ENCODE data around the gene DUOX1. TPM values are rescaled to one million over a fixed set of nuclear protein-coding genes. Genes with fewer than 3 reads are reported as not detected.

DUOX1 gene
- total and polyA plus RNA-seq, 2 donors (not counting 1 experiment from before 2014, with no cell fraction given), result not detected

DNA sequence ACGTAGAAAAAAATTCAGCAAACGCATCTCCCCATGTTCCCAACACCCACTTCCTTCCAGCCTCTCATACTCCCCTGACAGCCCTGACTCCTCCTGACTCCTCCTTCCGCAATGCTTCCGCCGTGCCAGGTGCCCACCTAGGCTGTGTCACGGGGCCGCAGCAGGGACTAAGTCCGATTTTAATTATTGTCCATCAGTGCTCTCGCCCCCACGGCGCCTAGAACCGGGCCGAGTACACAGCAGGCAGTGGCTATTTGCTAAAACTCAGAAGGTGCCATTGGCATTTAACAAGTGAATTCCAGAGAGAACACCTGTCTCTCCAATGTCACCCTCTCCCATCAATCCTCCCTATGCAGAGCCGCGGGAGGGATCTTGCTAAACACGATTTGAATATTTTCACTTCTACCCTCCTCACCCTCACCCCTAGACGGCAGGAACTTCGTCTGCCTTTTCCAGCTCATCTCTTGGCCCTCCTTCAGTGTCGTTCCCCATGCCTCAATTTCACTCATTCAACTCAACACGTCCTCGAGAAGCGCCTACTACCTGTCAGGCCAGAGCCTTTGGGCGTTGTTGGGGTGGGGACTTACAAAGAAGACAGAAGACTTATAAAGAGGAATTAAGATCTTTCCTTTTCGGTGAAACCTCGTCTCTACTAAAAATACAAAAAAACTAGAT, 69.5 kb downstream of the DUOX1 start:
- H2AFZ ChIP-seq (ENCODE audit: low read length), result peak overlapping the region; percentile 99
- H3K79me2 ChIP-seq (ENCODE audit: control insufficient read depth, insufficient read depth, low read length), result no peaks in the 10 kb centered on the region
- no peaks in the 10 kb centered on the region for H3K9me3 ChIP-seq (ENCODE audit: control insufficient read depth, insufficient read depth, low read depth, low read length)
- peak overlapping the region; percentile 100 for H3K4me2 ChIP-seq (ENCODE audit: extremely low read depth, insufficient read depth, low read length)
- H3K4me3 ChIP-seq (replicated peaks in 1 of 4; ENCODE audit: control extremely low read depth in 1 of 4, insufficient read depth in 1 of 4, low read depth in 3 of 4, low read length in 4 of 4), result peak overlapping the region; percentile 66 to 88 (median 86)
- H3K9ac ChIP-seq (ENCODE audit: insufficient read depth, low read length), result peak overlapping the region; percentile 59
- TF ChIP-seq EZH2 (IDR thresholded peaks at IDR 0.05; ENCODE audit: low read length, missing control alignments), result no peak
- TF ChIP-seq, protein P1, sequence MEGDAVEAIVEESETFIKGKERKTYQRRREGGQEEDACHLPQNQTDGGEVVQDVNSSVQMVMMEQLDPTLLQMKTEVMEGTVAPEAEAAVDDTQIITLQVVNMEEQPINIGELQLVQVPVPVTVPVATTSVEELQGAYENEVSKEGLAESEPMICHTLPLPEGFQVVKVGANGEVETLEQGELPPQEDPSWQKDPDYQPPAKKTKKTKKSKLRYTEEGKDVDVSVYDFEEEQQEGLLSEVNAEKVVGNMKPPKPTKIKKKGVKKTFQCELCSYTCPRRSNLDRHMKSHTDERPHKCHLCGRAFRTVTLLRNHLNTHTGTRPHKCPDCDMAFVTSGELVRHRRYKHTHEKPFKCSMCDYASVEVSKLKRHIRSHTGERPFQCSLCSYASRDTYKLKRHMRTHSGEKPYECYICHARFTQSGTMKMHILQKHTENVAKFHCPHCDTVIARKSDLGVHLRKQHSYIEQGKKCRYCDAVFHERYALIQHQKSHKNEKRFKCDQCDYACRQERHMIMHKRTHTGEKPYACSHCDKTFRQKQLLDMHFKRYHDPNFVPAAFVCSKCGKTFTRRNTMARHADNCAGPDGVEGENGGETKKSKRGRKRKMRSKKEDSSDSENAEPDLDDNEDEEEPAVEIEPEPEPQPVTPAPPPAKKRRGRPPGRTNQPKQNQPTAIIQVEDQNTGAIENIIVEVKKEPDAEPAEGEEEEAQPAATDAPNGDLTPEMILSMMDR (conservative IDR thresholded peaks at IDR 0.05 in 1 of 2, IDR thresholded peaks at IDR 0.05 in 1 of 2; ENCODE audit: low read depth in 1 of 2, low read length in 2 of 2), result no peak
- H3K27me3 ChIP-seq (ENCODE audit: control insufficient read depth, insufficient read depth, low read length), result no peaks in the 10 kb centered on the region
- no peaks in the 10 kb centered on the region for H4K20me1 ChIP-seq (ENCODE audit: control insufficient read depth, extremely low read depth, insufficient read depth, low read length)
- H3K27ac ChIP-seq (ENCODE audit: insufficient read depth, low read length), result peak overlapping the region; percentile 82
- no peaks in the 10 kb centered on the region for H3K36me3 ChIP-seq (ENCODE audit: control insufficient read depth, insufficient read depth, low read length)
- peaks cover 6% of the 10 kb centered on the region for H3K4me1 ChIP-seq (ENCODE audit: control insufficient read depth, extremely low read depth, insufficient read depth, low read length)
- peak; percentile 17 to 26 for DNase-seq (ENCODE audit: low read depth in 2 of 2)

DNA sequence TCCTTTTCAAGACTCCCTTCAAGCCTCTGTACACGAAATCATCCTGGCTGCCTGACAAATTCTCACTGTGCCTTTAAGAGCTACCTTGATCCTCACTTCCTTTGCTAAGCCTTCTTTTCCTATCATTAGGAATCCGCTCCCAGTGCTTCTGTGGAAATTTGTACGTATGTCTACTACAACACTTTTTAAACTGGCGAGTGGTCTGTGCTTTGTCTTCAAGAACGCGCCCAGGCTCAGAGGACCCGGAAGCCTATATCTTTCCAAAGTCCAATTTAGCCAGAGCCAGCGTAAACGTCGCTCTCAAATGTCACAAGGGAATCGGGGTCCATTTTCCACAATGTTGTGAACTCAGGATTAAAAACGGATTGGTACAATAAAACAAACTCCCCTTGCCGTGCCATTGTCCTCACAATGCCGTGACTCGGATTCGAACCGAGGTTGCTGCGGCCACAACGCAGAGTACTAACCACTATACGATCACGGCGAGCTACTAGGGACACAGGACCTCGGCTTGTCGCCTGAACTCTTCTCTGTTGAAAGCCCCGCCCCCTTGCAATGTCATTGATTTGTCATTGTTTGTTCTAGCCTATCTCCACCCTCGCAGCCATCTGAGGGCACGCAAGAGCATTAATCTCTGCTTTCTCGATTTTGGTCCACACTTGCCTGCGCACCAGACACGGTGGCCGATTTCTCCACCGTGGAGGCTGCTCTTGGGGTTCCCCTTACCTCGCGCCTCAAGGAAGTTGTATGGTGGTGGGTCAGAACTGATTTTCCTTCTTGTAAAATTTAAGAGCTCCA, 70.4 kb downstream of the DUOX1 start:
- Histone ChIP-seq H3K36me3 (ENCODE audit: control insufficient read depth, insufficient read depth, low read length) (no peaks in the 10 kb centered on the region), H2AFZ (ENCODE audit: low read length) (peak overlapping the region; percentile 97), H3K9ac (ENCODE audit: insufficient read depth, low read length) (peak overlapping the region; percentile 71), H3K27me3 (ENCODE audit: control insufficient read depth, insufficient read depth, low read length) (no peaks in the 10 kb centered on the region), H3K4me2 (ENCODE audit: extremely low read depth, insufficient read depth, low read length) (peak overlapping the region; percentile 92), H3K9me3 (ENCODE audit: control insufficient read depth, insufficient read depth, low read depth, low read length) (no peaks in the 10 kb centered on the region), H3K27ac (ENCODE audit: insufficient read depth, low read length) (peak overlapping the region; percentile 88), H3K4me1 (ENCODE audit: control insufficient read depth, extremely low read depth, insufficient read depth, low read length) (peaks cover 6% of the 10 kb centered on the region), H3K4me3 (replicated peaks in 1 of 4; ENCODE audit: control extremely low read depth in 1 of 4, insufficient read depth in 1 of 4, low read depth in 3 of 4, low read length in 4 of 4) (peak overlapping the region; percentile 66 to 91 (median 83)), H3K79me2 (ENCODE audit: control insufficient read depth, insufficient read depth, low read length) (no peaks in the 10 kb centered on the region), H4K20me1 (ENCODE audit: control insufficient read depth, extremely low read depth, insufficient read depth, low read length) (no peaks in the 10 kb centered on the region)
- peak; percentile 96 for DNase-seq (ENCODE audit: low read depth in 2 of 2)
- TF ChIP-seq, protein P1 (conservative IDR thresholded peaks at IDR 0.05 in 1 of 2, IDR thresholded peaks at IDR 0.05 in 1 of 2; ENCODE audit: low read depth in 1 of 2, low read length in 2 of 2), result no peak
- TF ChIP-seq EZH2 (IDR thresholded peaks at IDR 0.05; ENCODE audit: low read length, missing control alignments), result no peak

DNA sequence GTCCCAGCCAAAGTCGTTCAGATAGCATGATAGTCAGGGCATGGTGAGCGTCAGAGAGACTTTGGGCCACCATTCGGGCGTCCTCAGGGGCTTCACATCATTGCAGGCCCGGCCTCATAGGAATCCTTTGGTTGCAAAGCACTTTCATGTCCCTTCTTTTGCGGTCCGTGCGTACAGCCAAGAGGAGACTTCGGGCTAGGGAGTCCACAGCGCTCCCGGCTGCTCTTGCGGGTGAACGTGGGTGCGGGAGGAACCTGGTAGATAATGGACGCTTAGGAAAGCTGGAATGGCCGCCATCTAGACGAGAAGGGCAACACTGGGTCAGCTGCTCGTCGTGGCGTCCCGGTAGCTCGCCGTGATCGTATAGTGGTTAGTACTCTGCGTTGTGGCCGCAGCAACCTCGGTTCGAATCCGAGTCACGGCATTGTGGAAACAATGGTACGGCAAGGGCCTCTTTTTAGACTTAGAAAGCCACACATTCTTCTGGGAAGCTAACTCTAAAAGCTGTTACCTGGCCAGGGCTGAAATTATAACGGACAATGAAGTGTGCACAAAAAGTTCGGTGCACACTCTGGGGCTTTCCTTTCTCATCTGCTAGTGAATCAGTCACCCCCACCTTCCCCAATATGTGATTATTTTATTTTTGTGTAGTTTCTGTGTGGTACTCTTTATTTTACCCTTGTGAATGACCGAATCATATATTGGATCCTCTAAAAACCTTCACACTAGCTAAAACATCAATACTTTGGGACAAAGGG, 71.2 kb downstream of the DUOX1 start:
- Histone ChIP-seq H3K27me3 (ENCODE audit: control insufficient read depth, insufficient read depth, low read length) (no peaks in the 10 kb centered on the region), H3K4me2 (ENCODE audit: extremely low read depth, insufficient read depth, low read length) (peak overlapping the region; percentile 92), H2AFZ (ENCODE audit: low read length) (peak overlapping the region; percentile 97), H3K9me3 (ENCODE audit: control insufficient read depth, insufficient read depth, low read depth, low read length) (no peaks in the 10 kb centered on the region), H3K9ac (ENCODE audit: insufficient read depth, low read length) (peak overlapping the region; percentile 71), H3K36me3 (ENCODE audit: control insufficient read depth, insufficient read depth, low read length) (no peaks in the 10 kb centered on the region), H4K20me1 (ENCODE audit: control insufficient read depth, extremely low read depth, insufficient read depth, low read length) (no peaks in the 10 kb centered on the region), H3K4me1 (ENCODE audit: control insufficient read depth, extremely low read depth, insufficient read depth, low read length) (peaks cover 6% of the 10 kb centered on the region), H3K4me3 (replicated peaks in 1 of 4; ENCODE audit: control extremely low read depth in 1 of 4, insufficient read depth in 1 of 4, low read depth in 3 of 4, low read length in 4 of 4) (peak overlapping the region; percentile 66 to 91 (median 83)), H3K27ac (ENCODE audit: insufficient read depth, low read length) (peak overlapping the region; percentile 88), H3K79me2 (ENCODE audit: control insufficient read depth, insufficient read depth, low read length) (no peaks in the 10 kb centered on the region)
- peak; percentile 76 to 86 for DNase-seq (ENCODE audit: low read depth in 2 of 2)
- no peak for TF ChIP-seq EZH2 (IDR thresholded peaks at IDR 0.05; ENCODE audit: low read length, missing control alignments)
- TF ChIP-seq, protein P1 (conservative IDR thresholded peaks at IDR 0.05 in 1 of 2, IDR thresholded peaks at IDR 0.05 in 1 of 2; ENCODE audit: low read depth in 1 of 2, low read length in 2 of 2), result no peak
